Astrocyte (in vitro differentiated cells and primary cell): ENCODE results near the gene HSD3B2.

ENCODE experiments used
- EZH2 ChIP-seq: IDR thresholded peaks from 2 replicates; pipeline ENCODE4 v1.6.1; 2012; ENCODE audit warnings: mild to moderate bottlenecking, low read length, inconsistent platforms; ENCODE audit not compliant: insufficient read depth
- TF ChIP-seq, protein P1 (sequence below): IDR thresholded peaks from 2 replicates; pipeline ENCODE4 v1.5.1; 2011; ENCODE audit warnings: low read depth, mild to moderate bottlenecking, inconsistent platforms, low read length, moderate library complexity; ENCODE audit not compliant: insufficient read depth

DNA sequence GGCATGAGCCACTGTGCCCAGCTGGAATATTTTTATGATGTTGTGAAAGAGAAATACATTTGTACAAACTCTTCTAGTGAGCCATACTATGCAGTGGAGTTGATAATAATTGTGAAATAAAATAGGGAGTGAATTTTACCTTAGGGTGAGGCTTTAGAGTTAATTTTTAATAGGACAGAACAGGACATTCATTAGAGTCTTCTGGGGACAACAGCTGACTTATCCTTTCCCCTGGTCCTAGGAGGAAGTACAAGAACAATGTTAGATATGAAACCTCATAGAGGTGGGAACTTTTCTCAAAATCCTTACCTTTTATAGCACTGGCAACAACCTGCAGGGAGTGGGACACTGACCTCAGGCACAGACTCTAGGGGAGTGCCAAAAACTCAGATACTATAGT is 24.4 kb upstream of the HSD3B2 start:
- TF ChIP-seq, protein P1, sequence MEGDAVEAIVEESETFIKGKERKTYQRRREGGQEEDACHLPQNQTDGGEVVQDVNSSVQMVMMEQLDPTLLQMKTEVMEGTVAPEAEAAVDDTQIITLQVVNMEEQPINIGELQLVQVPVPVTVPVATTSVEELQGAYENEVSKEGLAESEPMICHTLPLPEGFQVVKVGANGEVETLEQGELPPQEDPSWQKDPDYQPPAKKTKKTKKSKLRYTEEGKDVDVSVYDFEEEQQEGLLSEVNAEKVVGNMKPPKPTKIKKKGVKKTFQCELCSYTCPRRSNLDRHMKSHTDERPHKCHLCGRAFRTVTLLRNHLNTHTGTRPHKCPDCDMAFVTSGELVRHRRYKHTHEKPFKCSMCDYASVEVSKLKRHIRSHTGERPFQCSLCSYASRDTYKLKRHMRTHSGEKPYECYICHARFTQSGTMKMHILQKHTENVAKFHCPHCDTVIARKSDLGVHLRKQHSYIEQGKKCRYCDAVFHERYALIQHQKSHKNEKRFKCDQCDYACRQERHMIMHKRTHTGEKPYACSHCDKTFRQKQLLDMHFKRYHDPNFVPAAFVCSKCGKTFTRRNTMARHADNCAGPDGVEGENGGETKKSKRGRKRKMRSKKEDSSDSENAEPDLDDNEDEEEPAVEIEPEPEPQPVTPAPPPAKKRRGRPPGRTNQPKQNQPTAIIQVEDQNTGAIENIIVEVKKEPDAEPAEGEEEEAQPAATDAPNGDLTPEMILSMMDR = no peak
- no peak for TF ChIP-seq EZH2
